ENCODE data around the gene AHI1.

DNA sequence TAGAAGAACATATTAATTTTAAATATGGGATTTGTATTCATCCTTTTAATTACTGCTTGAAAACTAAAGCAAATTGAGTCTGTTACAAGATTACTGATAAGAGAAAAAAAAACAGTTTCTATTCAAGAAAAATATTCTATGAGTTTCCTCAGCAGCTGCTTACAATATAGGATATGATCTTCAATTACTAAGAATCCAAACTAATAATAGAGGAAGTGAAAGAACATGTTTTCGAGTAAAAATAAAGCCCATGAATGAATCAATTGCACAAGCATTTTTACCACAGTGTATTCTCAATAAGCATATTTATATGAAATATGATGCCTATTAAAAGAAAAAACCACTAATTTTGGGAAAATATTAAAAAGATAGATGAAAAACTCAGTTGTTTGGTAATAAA lies 63.4 kb downstream of the AHI1 start:
- TF ChIP-seq CTCF (IDR thresholded peaks at IDR 0.05), result no peak
- TF ChIP-seq POLR2A (IDR thresholded peaks at IDR 0.05), result no peak
- TF ChIP-seq POLR2AphosphoS5 (IDR thresholded peaks at IDR 0.05), result no peak
- TF ChIP-seq EP300 (IDR thresholded peaks at IDR 0.05), result no peak

Data from stomach (tissue), 4 donors.